ENCODE data around the gene CST4.
"Not testable (repeated sequence)": the region's sequence is repeated elsewhere in the genome, so short reads cannot be mapped to it uniquely, and the experiment has no call there.

CST4 gene

GRCh38 chr20:23640018-23640601, 48.7 kb downstream of the CST4 start:
- DNase-seq, result no peak

GRCh38 chr20:23639490-23639958, 49.3 kb downstream of the CST4 start:
- no peak for DNase-seq

- no peak for DNase-seq
Measured at GRCh38 chr20:23638309-23638708, 50.5 kb downstream of the CST4 start.

GRCh38 chr20:23637282-23638221, 51.3 kb downstream of the CST4 start, which contains the start of gene CST3:
CST3 (minus strand) TSS chr20:23637955; CDS start chr20:23637862, 93 bp downstream.
- peak in 1 of 2 experiments; percentile 18 for DNase-seq

- DNase-seq, result no peak
Measured at GRCh38 chr20:23636908-23637281, 51.9 kb downstream of the CST4 start.

GRCh38 chr20:23636182-23636907, 52.5 kb downstream of the CST4 start:
- no peak for DNase-seq

GRCh38 chr20:23635768-23636090, 53.1 kb downstream of the CST4 start:
- DNase-seq, result not testable (repeated sequence)

Data from activated T-cell treated with anti-CD3 and anti-CD28 coated beads, Interleukin-2, amount 50 U/mL, for 48 hours (primary cell).